Calu3 (cell line): ENCODE results near the gene NLK. TPM values are rescaled to one million over a fixed set of nuclear protein-coding genes. Genes with fewer than 3 reads are reported as not detected.
"Not testable (repeated sequence)": the region's sequence is repeated elsewhere in the genome, so short reads cannot be mapped to it uniquely, and the experiment has no call there.

ENCODE experiments used
- BruUV-seq: library from RNA; stranded (reverse); fragments of 400-500 nt; replicated peaks from 2 replicates; lab custom pipeline; 2021; lab: Mats Ljungman, UMichigan
- CTCF ChIA-PET: fragments of 300-600 bp; sonication (Branson Sonifier 250); formaldehyde crosslinking; loops from one replicate; lab custom pipeline; 2022; ENCODE audit warnings: antibody characterized with exemption; lab: Charles Lee
- DNase-seq: peaks from one replicate; pipeline ENCODE4 v3.0.0; 2022
- H3K27ac Mint-ChIP-seq: one replicate; pipeline ENCODE4 v1.8.0; 2022; ENCODE audit warnings: mixed read lengths; ENCODE audit not compliant: unreplicated experiment
- H3K27me3 Mint-ChIP-seq: one replicate; pipeline ENCODE4 v1.8.0; 2022; ENCODE audit warnings: mixed read lengths; ENCODE audit not compliant: unreplicated experiment
- H3K36me3 Mint-ChIP-seq: one replicate; pipeline ENCODE4 v1.8.0; 2022; ENCODE audit warnings: mild to moderate bottlenecking, moderate library complexity, mixed read lengths; ENCODE audit not compliant: insufficient read depth, unreplicated experiment
- H3K4me1 Mint-ChIP-seq: one replicate; pipeline ENCODE4 v1.8.0; 2022; ENCODE audit warnings: mild to moderate bottlenecking, low read depth, mixed read lengths; ENCODE audit not compliant: unreplicated experiment
- H3K4me3 Mint-ChIP-seq: one replicate; pipeline ENCODE4 v1.8.0; 2022; ENCODE audit warnings: mild to moderate bottlenecking, low read depth, moderate library complexity, mixed read lengths; ENCODE audit not compliant: unreplicated experiment
- H3K9me3 Mint-ChIP-seq: one replicate; pipeline ENCODE4 v1.8.0; 2022; ENCODE audit warnings: low read depth, mixed read lengths; ENCODE audit not compliant: unreplicated experiment
- CTCF ChIP-seq: fragments of 200-600 bp; IDR thresholded peaks from one replicate; pipeline ENCODE4 v1.8.0; 2022; ENCODE audit warnings: antibody characterized with exemption; ENCODE audit not compliant: unreplicated experiment
- intact Hi-C: fragments of 100-400 bp; cut with micrococcal nuclease; formaldehyde crosslinking; loops from one replicate; pipeline ENCODE4 v1.10.0; 2022; ENCODE audit not compliant: unreplicated experiment
- total RNA-seq: library from RNA; stranded (reverse); gene quantifications from 2 replicates; pipeline ENCODE4 v1.2.3, GENCODE V29; 2022

Gene NLK
- total RNA-seq, 1 experiment from 2014 or later, result 20.4 TPM

DNA sequence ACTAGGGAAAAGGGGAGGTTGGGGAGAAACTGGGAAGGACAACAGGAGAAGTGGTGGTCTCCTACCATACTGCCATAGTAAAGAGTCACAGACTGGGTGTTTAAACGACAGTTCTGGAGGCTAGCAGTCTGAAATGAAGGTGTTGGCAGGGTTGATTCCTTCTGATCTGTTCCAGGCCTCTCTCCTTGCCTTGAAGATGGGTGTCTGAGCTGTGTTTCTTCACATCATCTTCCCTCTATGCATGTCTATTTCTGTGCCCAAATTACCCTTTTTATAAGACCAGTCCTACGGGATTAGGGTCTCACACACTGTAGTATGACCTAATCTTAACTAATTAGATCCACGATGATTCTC lies 196.8 kb downstream of the NLK start:
- no peaks in the 10 kb centered on the region for H3K27me3 Mint-ChIP-seq
- peaks cover 3% of the 10 kb centered on the region for H3K36me3 Mint-ChIP-seq
- H3K27ac Mint-ChIP-seq, result no peak overlapping the region
- no peak for TF ChIP-seq CTCF
- intact Hi-C loops, result no loop called here
- no peak overlapping the region for H3K4me3 Mint-ChIP-seq
- no peak for DNase-seq
- peaks cover 15% of the 10 kb centered on the region for H3K4me1 Mint-ChIP-seq
- H3K9me3 Mint-ChIP-seq, result no peaks in the 10 kb centered on the region
- CTCF ChIA-PET, result no interaction called here
- no TSS peak for BruUV-seq

DNA sequence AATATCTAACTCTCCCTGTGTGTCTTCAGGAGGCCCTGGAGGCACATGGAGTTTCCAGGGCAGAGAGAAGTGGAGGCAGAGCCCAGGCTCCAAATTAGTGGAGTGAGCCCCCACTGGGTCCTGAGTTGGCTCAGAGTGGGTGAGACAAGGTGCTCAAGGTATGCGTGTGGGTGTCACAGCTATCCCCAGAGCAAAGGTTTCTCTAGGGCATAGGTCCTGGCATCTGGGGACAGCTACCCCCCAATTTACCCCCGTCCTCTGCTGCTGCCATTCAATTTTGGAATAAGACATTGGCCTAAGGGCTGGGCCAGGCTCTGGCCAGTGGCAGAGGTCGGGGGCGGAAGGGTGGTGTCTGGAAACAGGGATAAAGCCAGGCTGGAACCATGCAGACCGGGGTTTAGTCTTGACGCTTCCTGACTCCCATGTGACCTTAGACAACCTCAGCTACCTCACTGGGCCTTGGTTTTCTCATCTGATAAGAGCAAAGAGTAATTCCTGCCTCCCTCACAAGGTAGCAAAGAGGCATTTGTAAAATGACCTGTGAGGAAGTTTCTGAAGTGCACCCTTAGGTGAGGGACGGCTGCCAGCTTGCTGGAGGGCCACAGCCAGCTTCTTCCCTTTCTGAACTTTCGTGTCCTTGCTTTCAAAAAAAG lies 198.3 kb downstream of the NLK start:
- no peaks in the 10 kb centered on the region for H3K36me3 Mint-ChIP-seq
- H3K9me3 Mint-ChIP-seq, result no peaks in the 10 kb centered on the region
- DNase-seq, result no peak
- H3K27ac Mint-ChIP-seq, result no peak overlapping the region
- intact Hi-C loops, result no loop called here
- no TSS peak for BruUV-seq
- peaks cover 8% of the 10 kb centered on the region for H3K4me1 Mint-ChIP-seq
- TF ChIP-seq CTCF, result no peak
- CTCF ChIA-PET, result no interaction called here
- peaks cover 7% of the 10 kb centered on the region for H3K27me3 Mint-ChIP-seq
- H3K4me3 Mint-ChIP-seq, result no peak overlapping the region

DNA sequence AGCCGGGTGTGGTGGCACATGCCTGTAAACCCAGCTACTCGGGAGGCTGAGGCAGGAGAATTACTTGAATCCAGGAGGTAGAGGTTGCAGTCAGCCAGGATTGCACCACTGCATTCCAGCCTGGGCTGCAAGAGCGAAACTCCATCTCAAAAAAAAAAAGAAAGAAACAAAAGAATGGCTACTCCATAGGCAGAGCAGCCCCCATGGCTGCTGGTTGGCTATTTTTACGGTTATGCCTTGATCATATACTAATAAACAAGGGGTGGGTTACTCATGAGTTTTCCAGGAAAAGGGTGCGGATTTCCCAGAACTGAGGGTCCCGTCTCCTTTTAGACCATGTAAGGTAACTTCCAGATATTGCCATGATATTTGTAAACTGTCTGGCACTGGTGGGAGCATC lies 200.3 kb downstream of the NLK start:
- H3K4me3 Mint-ChIP-seq, result no peak overlapping the region
- H3K27ac Mint-ChIP-seq, result no peak overlapping the region
- CTCF ChIA-PET, result no interaction called here
- H3K9me3 Mint-ChIP-seq, result no peaks in the 10 kb centered on the region
- BruUV-seq, result no TSS peak
- H3K27me3 Mint-ChIP-seq, result peaks cover 26% of the 10 kb centered on the region
- DNase-seq, result no peak
- no peaks in the 10 kb centered on the region for H3K36me3 Mint-ChIP-seq
- intact Hi-C loops, result no loop called here
- no peak for TF ChIP-seq CTCF
- H3K4me1 Mint-ChIP-seq, result peaks cover 8% of the 10 kb centered on the region

DNA sequence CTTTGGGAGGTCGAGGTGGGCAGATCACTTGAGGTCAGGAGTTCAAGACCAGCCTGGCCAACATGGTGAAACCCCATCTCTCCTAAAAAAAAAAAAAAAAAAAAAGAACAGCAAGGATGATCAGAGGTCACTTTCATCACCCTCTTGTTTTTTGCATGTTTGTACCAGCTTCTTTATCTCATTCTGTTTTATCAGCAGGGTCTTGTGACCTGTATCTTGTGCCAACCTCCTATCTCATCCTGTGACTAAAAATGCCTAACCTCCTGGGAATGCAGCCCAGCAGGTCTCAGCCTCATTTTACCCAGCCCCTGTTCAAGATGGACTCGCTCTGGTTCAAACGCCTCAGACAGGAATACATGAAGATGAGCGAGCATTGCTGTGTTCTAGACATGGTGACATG lies 200.8 kb downstream of the NLK start:
- H3K27ac Mint-ChIP-seq, CTCF ChIA-PET, H3K9me3 Mint-ChIP-seq, H3K4me1 Mint-ChIP-seq, H3K4me3 Mint-ChIP-seq, intact Hi-C loops, BruUV-seq, H3K36me3 Mint-ChIP-seq, DNase-seq: not testable (repeated sequence)
- H3K27me3 Mint-ChIP-seq, result peaks cover 28% of the 10 kb centered on the region

DNA sequence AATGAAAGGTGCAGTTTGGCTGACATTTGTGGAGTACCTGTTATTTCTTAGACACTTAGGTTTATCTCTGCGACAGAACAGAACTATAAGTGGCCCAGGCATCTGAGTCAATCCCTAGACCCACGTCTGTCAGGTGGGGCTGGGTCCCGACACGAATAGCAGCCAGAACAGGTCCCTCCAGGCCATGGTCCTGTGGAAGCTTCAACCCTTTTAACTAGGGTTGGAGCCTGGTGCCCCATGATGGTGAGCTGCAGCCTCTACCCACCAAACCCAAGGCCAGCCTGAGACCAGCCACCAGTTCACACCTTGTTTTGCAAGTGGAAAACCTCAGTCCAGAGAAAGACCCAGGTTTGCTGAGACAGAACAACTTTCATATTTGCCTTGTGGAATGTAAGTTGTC lies 202.0 kb downstream of the NLK start:
- intact Hi-C loops, result no loop called here
- Mint-ChIP-seq H3K9me3 (no peaks in the 10 kb centered on the region), H3K27ac (no peak overlapping the region), H3K4me1 (peaks cover 8% of the 10 kb centered on the region), H3K27me3 (peaks cover 28% of the 10 kb centered on the region), H3K4me3 (no peak overlapping the region), H3K36me3 (no peaks in the 10 kb centered on the region)
- BruUV-seq, result no TSS peak
- TF ChIP-seq CTCF, result no peak
- CTCF ChIA-PET, result no interaction called here
- no peak for DNase-seq
